ENCODE results near the gene CHIC1. TPM values are rescaled to one million over a fixed set of nuclear protein-coding genes. Genes with fewer than 3 reads are reported as not detected.
"Not testable (repeated sequence)": the region's sequence is repeated elsewhere in the genome, so short reads cannot be mapped to it uniquely, and the experiment has no call there.

Gene CHIC1
- total and polyA plus RNA-seq, 7 experiments from 2014 or later = 1.6 to 17.3 (median 9.7) TPM

- no peak overlapping the region for H3K4me3 ChIP-seq (ENCODE audit: low read length)
- Mint-ChIP-seq H3K27ac (peak overlapping the region in 2 of 9 donors; percentile 97 to 98), H3K36me3 (peaks cover 0 to 2% (median 0%) of the 10 kb centered on the region in 5 donors), H3K27me3 (no peaks in the 10 kb centered on the region), H3K9me3 (peaks cover 0 to 1% (median 0%) of the 10 kb centered on the region in 11 donors), H3K4me1 (peaks cover 7 to 26% (median 13%) of the 10 kb centered on the region in 7 donors), H3K4me3 (peak overlapping the region in 7 of 10 donors; percentile 57 to 98 (median 94))
- no peaks in the 10 kb centered on the region for H3K4me1 ChIP-seq (ENCODE audit: control insufficient read depth in 2 of 2, insufficient read depth in 2 of 2, low read length in 2 of 2)
- H3K27ac ChIP-seq (ENCODE audit: low read depth, low read length) = no peak overlapping the region
- no peak for DNase-seq
- ATAC-seq = no peak
- no peaks in the 10 kb centered on the region for H3K27me3 ChIP-seq (ENCODE audit: control insufficient read depth in 2 of 2, insufficient read depth in 2 of 2, low read length in 2 of 2)
- intact Hi-C loops (cut with micrococcal nuclease) = loop anchor here (2.0 to 10.0 kb wide), 9 partner anchors 19 to 1963 kb away; partner anchors contain the start of genes UPRT (in 2 of the 2), ABCB7 (in 1 of the 2), NAP1L2 (in 1 of the 2) and RLIM (in 1 of the 2)
- no peaks in the 10 kb centered on the region for H3K36me3 ChIP-seq (ENCODE audit: control insufficient read depth in 2 of 3, insufficient read depth in 3 of 3, low read length in 3 of 3)
- CTCF ChIA-PET = interaction anchor here (0.7 kb wide), 1 partner anchor 815 kb away, joined by 4 read pairs; no protein-coding TSS in a partner anchor
- no peaks in the 10 kb centered on the region for H3K9me3 ChIP-seq (ENCODE audit: control insufficient read depth in 2 of 3, low read length in 3 of 3)
- POLR2A ChIA-PET = no interaction called here
These were observed 1.2 kb upstream of the CHIC1 start for GRCh38 chrX:73561801-73562200.

- ChIA-PET POLR2A (no interaction called here), CTCF (no interaction called here)
- H3K9me3 Mint-ChIP-seq = peaks cover 0 to 1% (median 0%) of the 10 kb centered on the region in 11 donors
- no peaks in the 10 kb centered on the region for H3K27me3 Mint-ChIP-seq
- no peaks in the 10 kb centered on the region for H3K4me1 ChIP-seq (ENCODE audit: control insufficient read depth in 2 of 2, insufficient read depth in 2 of 2, low read length in 2 of 2)
- peak overlapping the region; percentile 96 to 100 (median 98) for H3K27ac Mint-ChIP-seq
- no peaks in the 10 kb centered on the region for H3K36me3 ChIP-seq (ENCODE audit: control insufficient read depth in 2 of 3, insufficient read depth in 3 of 3, low read length in 3 of 3)
- peaks cover 7 to 26% (median 13%) of the 10 kb centered on the region in 7 donors for H3K4me1 Mint-ChIP-seq
- peak overlapping the region; percentile 81 for H3K27ac ChIP-seq (ENCODE audit: low read depth, low read length)
- H3K36me3 Mint-ChIP-seq = peaks cover 0 to 2% (median 0%) of the 10 kb centered on the region in 5 donors
- DNase-seq (no peak), ATAC-seq (peak; percentile 13)
- H3K9me3 ChIP-seq (ENCODE audit: control insufficient read depth in 2 of 3, low read length in 3 of 3) = no peaks in the 10 kb centered on the region
- peak overlapping the region; percentile 73 for H3K4me3 ChIP-seq (ENCODE audit: low read length)
- intact Hi-C loops (cut with micrococcal nuclease) = loop anchor here (2.0 to 10.0 kb wide), 9 partner anchors 18 to 1962 kb away; partner anchors contain the start of genes UPRT (in 2 of the 2), ABCB7 (in 1 of the 2), NAP1L2 (in 1 of the 2) and RLIM (in 1 of the 2)
- no peaks in the 10 kb centered on the region for H3K27me3 ChIP-seq (ENCODE audit: control insufficient read depth in 2 of 2, insufficient read depth in 2 of 2, low read length in 2 of 2)
- H3K4me3 Mint-ChIP-seq = peak overlapping the region; percentile 91 to 99 (median 96)
These were observed 539 bp upstream of the CHIC1 start for GRCh38 chrX:73562458-73562857.

- no peaks in the 10 kb centered on the region for H3K27me3 Mint-ChIP-seq
- H3K4me1 Mint-ChIP-seq = peaks cover 7 to 26% (median 13%) of the 10 kb centered on the region in 7 donors
- peaks cover 0 to 1% (median 0%) of the 10 kb centered on the region in 11 donors for H3K9me3 Mint-ChIP-seq
- intact Hi-C loops (cut with micrococcal nuclease) = loop anchor here (1.0 to 10.0 kb wide), 11 partner anchors 17 to 1961 kb away; partner anchors contain the start of genes UPRT (in 2 of the 2), ABCB7 (in 1 of the 2), NAP1L2 (in 1 of the 2) and RLIM (in 1 of the 2)
- peak overlapping the region; percentile 96 to 100 (median 98) for H3K27ac Mint-ChIP-seq
- Histone ChIP-seq H3K27ac (ENCODE audit: low read depth, low read length) (peak overlapping the region; percentile 81), H3K27me3 (ENCODE audit: control insufficient read depth in 2 of 2, insufficient read depth in 2 of 2, low read length in 2 of 2) (no peaks in the 10 kb centered on the region), H3K9me3 (ENCODE audit: control insufficient read depth in 2 of 3, low read length in 3 of 3) (no peaks in the 10 kb centered on the region), H3K4me1 (ENCODE audit: control insufficient read depth in 2 of 2, insufficient read depth in 2 of 2, low read length in 2 of 2) (no peaks in the 10 kb centered on the region), H3K4me3 (ENCODE audit: low read length) (peak overlapping the region; percentile 73), H3K36me3 (ENCODE audit: control insufficient read depth in 2 of 3, insufficient read depth in 3 of 3, low read length in 3 of 3) (no peaks in the 10 kb centered on the region)
- peaks cover 0 to 2% (median 0%) of the 10 kb centered on the region in 5 donors for H3K36me3 Mint-ChIP-seq
- H3K4me3 Mint-ChIP-seq = peak overlapping the region; percentile 91 to 99 (median 96)
- DNase-seq (peak in 2 of 9 donors; percentile 18 to 33), ATAC-seq (peak; percentile 58)
- CTCF ChIA-PET = no interaction called here
- POLR2A ChIA-PET = no interaction called here
These were observed 706 bp downstream of the CHIC1 start for GRCh38 chrX:73563738-73564068.

GRCh38 chrX:73577361-73577760, 14.4 kb downstream of the CHIC1 start:
- Histone ChIP-seq H3K9me3 (ENCODE audit: control insufficient read depth in 2 of 3, low read length in 3 of 3) (no peaks in the 10 kb centered on the region), H3K27me3 (ENCODE audit: control insufficient read depth in 2 of 2, insufficient read depth in 2 of 2, low read length in 2 of 2) (no peaks in the 10 kb centered on the region), H3K36me3 (ENCODE audit: control insufficient read depth in 2 of 3, insufficient read depth in 3 of 3, low read length in 3 of 3) (no peaks in the 10 kb centered on the region), H3K27ac (ENCODE audit: low read depth, low read length) (no peak overlapping the region), H3K4me1 (ENCODE audit: control insufficient read depth in 2 of 2, insufficient read depth in 2 of 2, low read length in 2 of 2) (no peaks in the 10 kb centered on the region), H3K4me3 (ENCODE audit: low read length) (no peak overlapping the region)
- peaks cover 0 to 10% (median 0%) of the 10 kb centered on the region in 11 donors for H3K9me3 Mint-ChIP-seq
- H3K27ac Mint-ChIP-seq = no peak overlapping the region
- no peak for ATAC-seq
- ChIA-PET CTCF (no interaction called here), POLR2A (no interaction called here)
- no peaks in the 10 kb centered on the region for H3K27me3 Mint-ChIP-seq
- peaks cover 2 to 60% (median 35%) of the 10 kb centered on the region in 7 donors for H3K4me1 Mint-ChIP-seq
- no peak overlapping the region for H3K4me3 Mint-ChIP-seq
- intact Hi-C loops (cut with micrococcal nuclease) = no loop called here
- DNase-seq = no peak
- peaks cover 0 to 24% (median 7%) of the 10 kb centered on the region in 5 donors for H3K36me3 Mint-ChIP-seq

GRCh38 chrX:73581002-73581628, 18.1 kb downstream of the CHIC1 start:
- H3K27me3 ChIP-seq (ENCODE audit: control insufficient read depth in 2 of 2, insufficient read depth in 2 of 2, low read length in 2 of 2) = no peaks in the 10 kb centered on the region
- no peaks in the 10 kb centered on the region for H3K4me1 ChIP-seq (ENCODE audit: control insufficient read depth in 2 of 2, insufficient read depth in 2 of 2, low read length in 2 of 2)
- Mint-ChIP-seq H3K4me3 (no peak overlapping the region), H3K27ac (peak overlapping the region in 4 of 9 donors; percentile 5 to 27 (median 21)), H3K36me3 (peaks cover 0 to 10% (median 6%) of the 10 kb centered on the region in 5 donors), H3K27me3 (no peaks in the 10 kb centered on the region), H3K4me1 (peaks cover 0 to 36% (median 15%) of the 10 kb centered on the region in 7 donors), H3K9me3 (no peaks in the 10 kb centered on the region)
- ATAC-seq = no peak
- H3K36me3 ChIP-seq (ENCODE audit: control insufficient read depth in 2 of 3, insufficient read depth in 3 of 3, low read length in 3 of 3) = no peaks in the 10 kb centered on the region
- ChIA-PET CTCF (no interaction called here), POLR2A (no interaction called here)
- H3K4me3 ChIP-seq (ENCODE audit: low read length) = no peak overlapping the region
- intact Hi-C loops (cut with micrococcal nuclease) = loop anchor here in 1 of 2 donors (2.0 kb wide), 1 partner anchor 18 kb away; the partner anchor contains the start of gene CHIC1
- DNase-seq = no peak
- H3K27ac ChIP-seq (ENCODE audit: low read depth, low read length) = no peak overlapping the region
- H3K9me3 ChIP-seq (ENCODE audit: control insufficient read depth in 2 of 3, low read length in 3 of 3) = no peaks in the 10 kb centered on the region

- intact Hi-C loops (cut with micrococcal nuclease); H3K27ac Mint-ChIP-seq; H3K4me3 Mint-ChIP-seq; H3K27me3 ChIP-seq (ENCODE audit: control insufficient read depth in 2 of 2, insufficient read depth in 2 of 2, low read length in 2 of 2); H3K36me3 ChIP-seq (ENCODE audit: control insufficient read depth in 2 of 3, insufficient read depth in 3 of 3, low read length in 3 of 3); H3K27me3 Mint-ChIP-seq; ATAC-seq; H3K9me3 ChIP-seq (ENCODE audit: control insufficient read depth in 2 of 3, low read length in 3 of 3); H3K4me3 ChIP-seq (ENCODE audit: low read length); H3K27ac ChIP-seq (ENCODE audit: low read depth, low read length); DNase-seq; CTCF ChIA-PET; POLR2A ChIA-PET; H3K4me1 ChIP-seq (ENCODE audit: control insufficient read depth in 2 of 2, insufficient read depth in 2 of 2, low read length in 2 of 2): not testable (repeated sequence)
- H3K4me1 Mint-ChIP-seq = peaks cover 0 to 15% (median 11%) of the 10 kb centered on the region in 7 donors
- peaks cover 15 to 56% (median 40%) of the 10 kb centered on the region in 5 donors for H3K36me3 Mint-ChIP-seq
- peaks cover 0 to 14% (median 3%) of the 10 kb centered on the region in 11 donors for H3K9me3 Mint-ChIP-seq
These were observed 34.8 kb downstream of the CHIC1 start for GRCh38 chrX:73597758-73598157.
